ENCODE results near the gene ZNF148. TPM values are rescaled to one million over a fixed set of nuclear protein-coding genes. Genes with fewer than 3 reads are reported as not detected.
"Not testable (repeated sequence)": the region's sequence is repeated elsewhere in the genome, so short reads cannot be mapped to it uniquely, and the experiment has no call there.

Gene ZNF148
- total RNA-seq, 2 experiments from 2014 or later, result 36.9 to 41.9 TPM

DNA sequence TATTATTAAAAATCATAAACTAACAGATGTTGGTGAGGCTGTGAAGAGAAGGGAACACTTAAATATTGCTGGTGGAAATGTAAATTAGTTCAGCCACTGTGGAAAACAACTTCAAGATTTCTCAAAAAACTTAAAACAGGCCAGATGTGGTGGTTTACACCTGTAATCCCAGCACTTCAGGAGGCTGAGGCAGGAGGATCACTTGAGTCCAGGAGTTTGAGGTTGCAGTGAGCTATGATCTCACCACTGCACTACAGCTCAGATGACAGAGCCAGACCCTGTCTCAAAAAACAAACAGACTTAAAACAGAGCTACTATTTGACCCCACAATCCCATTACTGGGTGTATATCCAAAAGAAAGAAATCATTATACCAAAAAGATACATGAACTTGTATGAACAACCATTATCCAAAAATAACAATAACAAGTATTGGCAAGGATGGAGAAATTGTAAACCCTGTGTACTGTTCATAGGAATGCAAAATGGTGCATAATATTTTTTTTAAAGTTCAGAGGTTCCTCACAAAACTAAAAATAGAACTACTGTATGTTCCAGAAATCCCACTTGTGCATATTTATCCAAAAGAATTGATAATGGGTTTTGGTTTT, 25.5 kb downstream of the ZNF148 start:
- peaks cover 28% of the 10 kb centered on the region for H3K4me1 Mint-ChIP-seq
- peaks cover 21% of the 10 kb centered on the region for H3K9me3 Mint-ChIP-seq
- peaks cover 52% of the 10 kb centered on the region for H3K36me3 Mint-ChIP-seq (ENCODE audit: low read depth)
- no peak overlapping the region for H3K27ac Mint-ChIP-seq
- no peak for DNase-seq
- no peaks in the 10 kb centered on the region for H3K27me3 Mint-ChIP-seq
- H3K4me3 Mint-ChIP-seq, result no peak overlapping the region
- CTCF ChIA-PET, result interaction anchor here (0.6 to 1.1 kb wide), 2 partner anchors 20 to 85 kb away, joined by 3 read pairs; no protein-coding TSS in a partner anchor
- POLR2A ChIA-PET, result no interaction called here

- ChIA-PET POLR2A (no interaction called here), CTCF (interaction anchor here (1.1 kb wide), 1 partner anchor 85 kb away, joined by 3 read pairs; no protein-coding TSS in a partner anchor)
- H3K4me3 Mint-ChIP-seq, result no peak overlapping the region
- H3K27ac Mint-ChIP-seq, result no peak overlapping the region
- DNase-seq, result no peak
- H3K9me3 Mint-ChIP-seq, result peaks cover 26% of the 10 kb centered on the region
- peaks cover 58% of the 10 kb centered on the region for H3K36me3 Mint-ChIP-seq (ENCODE audit: low read depth)
- H3K27me3 Mint-ChIP-seq, result no peaks in the 10 kb centered on the region
- peaks cover 28% of the 10 kb centered on the region for H3K4me1 Mint-ChIP-seq
Observed at GRCh38 chr3:125349055-125349454, 26.1 kb downstream of the ZNF148 start.

DNA sequence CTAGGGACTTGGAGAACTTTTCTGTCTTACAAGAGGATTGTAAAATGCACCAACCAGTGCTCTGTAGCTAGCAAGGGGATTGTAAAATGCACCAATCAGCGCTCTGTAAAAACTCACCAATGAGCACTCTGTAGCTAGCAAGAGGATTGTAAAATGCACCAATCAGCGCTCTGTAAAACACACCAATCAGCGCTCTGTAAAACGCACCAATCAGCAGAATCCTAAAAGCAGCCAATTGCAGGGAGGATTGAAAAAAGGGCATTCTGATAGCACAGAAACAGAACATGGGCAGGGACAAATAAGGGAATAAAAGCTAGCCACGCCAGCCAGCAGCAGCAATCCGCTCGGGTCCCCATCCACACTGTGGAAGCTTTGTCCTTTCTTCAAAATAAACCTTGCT, 31.8 kb downstream of the ZNF148 start:
- H3K4me3 Mint-ChIP-seq, DNase-seq, H3K27me3 Mint-ChIP-seq, CTCF ChIA-PET, H3K4me1 Mint-ChIP-seq, H3K27ac Mint-ChIP-seq, POLR2A ChIA-PET: not testable (repeated sequence)
- Mint-ChIP-seq H3K9me3 (peaks cover 36% of the 10 kb centered on the region), H3K36me3 (ENCODE audit: low read depth) (peaks cover 57% of the 10 kb centered on the region)

DNA sequence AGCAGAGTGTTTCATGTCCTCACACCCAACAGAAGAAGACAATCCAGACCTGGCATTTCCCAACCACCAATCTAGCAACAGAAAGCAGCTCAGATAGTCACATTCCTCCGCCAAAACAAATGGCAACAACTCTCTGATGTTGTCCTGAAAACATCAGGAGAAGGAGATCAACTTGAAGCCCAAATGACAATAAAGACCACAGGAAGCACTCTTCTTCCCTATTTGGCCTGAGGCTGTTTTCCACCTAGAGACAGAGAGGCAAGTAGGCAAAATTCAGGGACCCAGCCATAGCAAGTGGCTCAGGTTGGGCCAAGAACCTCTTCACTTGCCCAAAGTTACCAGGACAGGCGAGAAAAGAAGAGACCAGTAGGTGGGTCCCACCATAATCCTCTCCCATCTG, 35.0 kb downstream of the ZNF148 start:
- Mint-ChIP-seq H3K4me1 (peaks cover 13% of the 10 kb centered on the region), H3K27ac (no peak overlapping the region), H3K36me3 (ENCODE audit: low read depth) (peaks cover 47% of the 10 kb centered on the region), H3K27me3 (no peaks in the 10 kb centered on the region), H3K4me3 (no peak overlapping the region), H3K9me3 (peaks cover 22% of the 10 kb centered on the region)
- no peak for DNase-seq
- ChIA-PET POLR2A (no interaction called here), CTCF (interaction anchor here (0.6 to 0.7 kb wide), 2 partner anchors 58 to 98 kb away, joined by 3 to 4 read pairs; no protein-coding TSS in a partner anchor)

DNA sequence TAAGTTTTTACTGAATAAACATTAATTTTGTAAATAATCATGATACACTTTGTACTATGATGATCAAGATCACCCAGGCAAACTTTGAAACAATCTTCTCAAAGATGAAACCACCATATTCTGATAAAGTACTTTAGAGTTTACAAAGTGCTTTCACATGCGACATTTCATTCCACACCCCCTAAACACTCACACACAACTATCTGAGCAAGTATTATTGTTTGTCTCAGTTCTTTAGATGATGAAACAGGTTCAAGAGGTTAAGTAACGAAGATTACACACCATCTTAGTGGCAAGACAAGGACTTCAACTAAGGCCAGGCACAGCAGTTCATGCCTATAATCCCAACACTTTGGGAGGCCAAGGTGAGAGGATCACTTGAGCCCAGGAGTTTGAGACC, 37.6 kb downstream of the ZNF148 start:
- peaks cover 38% of the 10 kb centered on the region for H3K36me3 Mint-ChIP-seq (ENCODE audit: low read depth)
- ChIA-PET CTCF (no interaction called here), POLR2A (no interaction called here)
- no peak overlapping the region for H3K4me3 Mint-ChIP-seq
- H3K27ac Mint-ChIP-seq, result no peak overlapping the region
- H3K27me3 Mint-ChIP-seq, result no peaks in the 10 kb centered on the region
- DNase-seq, result no peak
- peaks cover 17% of the 10 kb centered on the region for H3K4me1 Mint-ChIP-seq
- peaks cover 18% of the 10 kb centered on the region for H3K9me3 Mint-ChIP-seq

GRCh38 chr3:125334675-125335560, 40.2 kb downstream of the ZNF148 start:
- peaks cover 14% of the 10 kb centered on the region for H3K4me1 Mint-ChIP-seq
- peaks cover 34% of the 10 kb centered on the region for H3K36me3 Mint-ChIP-seq (ENCODE audit: low read depth)
- H3K27me3 Mint-ChIP-seq, result no peaks in the 10 kb centered on the region
- peaks cover 13% of the 10 kb centered on the region for H3K9me3 Mint-ChIP-seq
- no peak overlapping the region for H3K27ac Mint-ChIP-seq
- ChIA-PET CTCF (no interaction called here), POLR2A (no interaction called here)
- H3K4me3 Mint-ChIP-seq, result no peak overlapping the region
- no peak for DNase-seq

GRCh38 chr3:125332504-125332903, 42.6 kb downstream of the ZNF148 start:
- Mint-ChIP-seq H3K27me3 (no peaks in the 10 kb centered on the region), H3K9me3 (peaks cover 7% of the 10 kb centered on the region), H3K4me1 (peaks cover 9% of the 10 kb centered on the region), H3K36me3 (ENCODE audit: low read depth) (peaks cover 32% of the 10 kb centered on the region), H3K4me3 (no peak overlapping the region), H3K27ac (no peak overlapping the region)
- DNase-seq, result no peak
- POLR2A ChIA-PET, result no interaction called here
- CTCF ChIA-PET, result no interaction called here

- no peak for DNase-seq
- Mint-ChIP-seq H3K27me3 (no peaks in the 10 kb centered on the region), H3K4me3 (no peak overlapping the region), H3K9me3 (peaks cover 7% of the 10 kb centered on the region), H3K36me3 (ENCODE audit: low read depth) (peaks cover 39% of the 10 kb centered on the region), H3K4me1 (peaks cover 5% of the 10 kb centered on the region), H3K27ac (no peak overlapping the region)
- ChIA-PET POLR2A (no interaction called here), CTCF (no interaction called here)
Observed at GRCh38 chr3:125331243-125331642, 43.9 kb downstream of the ZNF148 start.

DNA sequence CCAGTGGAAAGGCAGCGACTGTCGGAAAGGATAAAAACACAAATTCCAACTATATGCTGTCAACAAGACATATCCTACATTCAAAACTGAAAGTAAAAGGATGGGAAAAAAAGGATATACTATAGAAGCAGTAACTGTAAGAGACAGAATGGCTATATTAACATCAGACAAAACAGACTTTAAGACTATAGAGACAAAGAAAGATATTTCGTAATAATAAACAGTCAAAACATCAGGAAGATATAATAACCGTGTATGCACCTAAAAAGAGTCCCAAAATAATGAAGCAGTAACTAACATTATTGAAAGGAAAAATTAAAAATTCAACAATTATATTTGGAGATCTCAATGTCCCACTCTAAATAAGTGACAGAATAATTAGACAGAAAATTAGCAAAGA, 48.2 kb downstream of the ZNF148 start:
- no peaks in the 10 kb centered on the region for H3K27me3 Mint-ChIP-seq
- POLR2A ChIA-PET, result no interaction called here
- no peak overlapping the region for H3K27ac Mint-ChIP-seq
- CTCF ChIA-PET, result no interaction called here
- H3K4me3 Mint-ChIP-seq, result no peak overlapping the region
- no peak for DNase-seq
- H3K36me3 Mint-ChIP-seq (ENCODE audit: low read depth), result peaks cover 52% of the 10 kb centered on the region
- peaks cover 1% of the 10 kb centered on the region for H3K4me1 Mint-ChIP-seq
- H3K9me3 Mint-ChIP-seq, result peaks cover 4% of the 10 kb centered on the region

- peaks cover 51% of the 10 kb centered on the region for H3K36me3 Mint-ChIP-seq (ENCODE audit: low read depth)
- ChIA-PET CTCF (no interaction called here), POLR2A (no interaction called here)
Observed at GRCh38 chr3:125325746-125326145, 49.4 kb downstream of the ZNF148 start.

GRCh38 chr3:125324341-125324740, 50.8 kb downstream of the ZNF148 start:
- Mint-ChIP-seq H3K9me3 (peaks cover 4% of the 10 kb centered on the region), H3K4me3 (no peak overlapping the region), H3K27ac (no peak overlapping the region), H3K4me1 (peaks cover 1% of the 10 kb centered on the region), H3K36me3 (ENCODE audit: low read depth) (peaks cover 49% of the 10 kb centered on the region), H3K27me3 (no peaks in the 10 kb centered on the region)
- CTCF ChIA-PET, result no interaction called here
- DNase-seq, result no peak
- POLR2A ChIA-PET, result no interaction called here

More at GRCh38 chr3:125325746-125326145, 49.4 kb downstream of the ZNF148 start:
- DNase-seq, result no peak
- H3K27me3 Mint-ChIP-seq, result no peaks in the 10 kb centered on the region
- peaks cover 1% of the 10 kb centered on the region for H3K4me1 Mint-ChIP-seq
- no peak overlapping the region for H3K27ac Mint-ChIP-seq
- H3K4me3 Mint-ChIP-seq, result no peak overlapping the region
- H3K9me3 Mint-ChIP-seq, result peaks cover 4% of the 10 kb centered on the region

DNA sequence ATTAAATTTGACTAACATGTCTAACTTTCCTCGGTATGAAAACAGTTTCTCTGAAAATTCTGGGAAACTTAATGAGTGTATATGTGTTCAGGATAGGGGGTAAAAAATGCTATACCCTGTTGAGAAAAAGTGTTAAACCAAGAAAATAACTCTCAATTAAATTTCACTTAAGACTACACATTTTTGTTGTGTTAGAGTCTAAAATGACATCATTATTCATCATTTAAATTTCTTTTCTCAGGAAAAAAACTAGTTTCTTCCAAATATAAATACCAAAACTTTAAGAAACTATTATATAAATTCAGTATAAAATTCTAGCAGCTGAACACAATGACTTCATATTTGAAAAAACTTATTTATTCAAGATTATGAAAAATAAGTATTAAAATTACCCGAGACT, 52.2 kb downstream of the ZNF148 start:
- Mint-ChIP-seq H3K27ac (no peak overlapping the region), H3K9me3 (peaks cover 4% of the 10 kb centered on the region), H3K4me3 (no peak overlapping the region), H3K4me1 (peaks cover 1% of the 10 kb centered on the region), H3K27me3 (no peaks in the 10 kb centered on the region), H3K36me3 (ENCODE audit: low read depth) (peaks cover 47% of the 10 kb centered on the region)
- POLR2A ChIA-PET, result no interaction called here
- no peak for DNase-seq
- CTCF ChIA-PET, result no interaction called here

GRCh38 chr3:125322166-125322565, 53.0 kb downstream of the ZNF148 start:
- CTCF ChIA-PET, result no interaction called here
- no peak for DNase-seq
- Mint-ChIP-seq H3K4me3 (no peak overlapping the region), H3K4me1 (peaks cover 1% of the 10 kb centered on the region), H3K27me3 (no peaks in the 10 kb centered on the region), H3K9me3 (peaks cover 4% of the 10 kb centered on the region), H3K27ac (no peak overlapping the region), H3K36me3 (ENCODE audit: low read depth) (peaks cover 46% of the 10 kb centered on the region)
- POLR2A ChIA-PET, result no interaction called here

GRCh38 chr3:125319765-125320164, 55.4 kb downstream of the ZNF148 start:
- H3K27ac Mint-ChIP-seq, result no peak overlapping the region
- no peak overlapping the region for H3K4me3 Mint-ChIP-seq
- DNase-seq, result no peak
- ChIA-PET POLR2A (no interaction called here), CTCF (no interaction called here)
- H3K9me3 Mint-ChIP-seq, result no peaks in the 10 kb centered on the region
- H3K4me1 Mint-ChIP-seq, result peaks cover 1% of the 10 kb centered on the region
- H3K36me3 Mint-ChIP-seq (ENCODE audit: low read depth), result peaks cover 44% of the 10 kb centered on the region
- H3K27me3 Mint-ChIP-seq, result no peaks in the 10 kb centered on the region
